Glomerular visceral epithelial cell (primary cell): ENCODE data around the gene PPP2R5A.
A peak's percentile ranks its signal among the peaks of the same experiment; 100 is the strongest.

Experiments
- DNase-seq: peaks from one replicate; pipeline ENCODE4 v3.0.0-alpha.2; 2016; ENCODE audit errors: extremely low spot score

Gene PPP2R5A

DNA sequence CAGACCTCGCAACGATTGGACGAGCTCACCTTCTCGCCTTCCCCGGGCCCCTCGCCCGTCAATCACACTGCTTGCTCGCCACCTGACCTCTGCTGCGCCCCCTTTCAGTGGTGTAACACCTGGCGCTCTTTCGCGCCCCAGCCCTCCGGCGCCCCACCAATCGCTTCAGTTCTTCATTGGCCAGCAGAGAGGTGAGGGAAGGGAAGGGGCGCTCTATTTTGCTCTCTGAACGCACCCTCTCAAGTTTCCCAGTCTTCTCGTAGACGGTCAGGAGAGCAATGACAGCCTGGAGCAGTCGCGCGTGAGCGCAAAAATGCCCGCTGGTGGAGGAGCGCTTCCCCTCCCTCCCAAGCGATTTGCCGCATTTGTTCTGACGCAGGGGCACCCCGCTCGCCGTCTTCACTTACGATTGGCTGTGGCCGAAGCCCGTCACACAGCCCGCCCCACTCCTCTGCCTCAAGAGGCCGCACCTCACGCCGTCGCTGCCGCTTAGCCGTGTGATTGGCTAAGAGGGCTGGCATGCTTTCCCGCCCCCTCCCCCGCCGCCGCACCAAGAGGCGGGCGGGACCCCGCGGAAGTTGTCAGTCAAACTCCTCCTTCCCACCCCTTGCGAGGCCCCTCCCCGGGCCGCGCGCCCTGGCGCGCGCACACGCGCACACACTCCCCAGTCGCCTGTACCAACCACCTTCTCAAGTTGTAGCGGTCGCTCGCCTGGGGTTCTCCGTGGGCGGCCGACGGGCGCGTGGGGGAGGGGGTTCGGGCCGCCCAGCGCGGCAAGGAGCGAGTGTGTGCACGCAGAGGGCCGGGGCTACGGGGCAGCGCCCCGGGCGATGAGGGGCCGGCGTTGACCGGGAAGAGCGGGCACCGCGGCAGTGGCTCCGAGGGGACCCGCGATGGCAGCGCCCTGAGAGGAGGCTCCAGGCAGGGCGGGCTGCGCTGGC lies at the start of gene PPP2R5A:
Gene PPP2R5A (plus strand): TSS at position 667 of the 941 bp plus-strand sequence. CDS start 701 bp downstream, outside the sequence.
- peak; percentile 100 for DNase-seq

- no peak for DNase-seq
These were observed 49.4 kb upstream of the PPP2R5A start for GRCh38 chr1:212235857-212236256.

DNA sequence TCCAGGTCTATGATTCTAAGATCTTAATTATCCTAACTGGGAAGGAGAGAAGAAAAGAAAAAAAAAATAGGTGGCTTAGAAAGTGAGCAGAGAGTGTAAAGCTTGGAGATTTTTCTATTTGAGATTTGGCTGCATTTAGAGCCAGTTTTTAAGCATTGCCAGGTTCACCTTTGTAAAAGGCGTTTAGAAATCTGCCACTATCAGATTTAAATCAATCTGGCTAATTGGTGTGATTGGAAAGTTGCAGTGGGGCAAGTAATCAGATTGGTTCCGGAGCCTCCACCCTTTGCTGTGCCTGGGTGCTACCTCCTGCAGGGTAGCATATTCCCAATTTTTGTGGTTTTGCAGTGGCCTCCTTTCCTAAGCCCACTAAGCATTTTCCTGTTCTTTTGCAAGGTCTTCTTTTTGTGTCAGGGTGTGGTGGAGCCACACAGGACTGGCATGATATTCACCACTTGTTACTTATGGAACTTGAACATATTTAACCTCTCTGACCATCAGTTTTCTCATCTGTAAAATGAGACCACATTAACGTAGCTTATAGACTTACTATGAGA lies 48.5 kb upstream of the PPP2R5A start:
- no peak for DNase-seq

DNA sequence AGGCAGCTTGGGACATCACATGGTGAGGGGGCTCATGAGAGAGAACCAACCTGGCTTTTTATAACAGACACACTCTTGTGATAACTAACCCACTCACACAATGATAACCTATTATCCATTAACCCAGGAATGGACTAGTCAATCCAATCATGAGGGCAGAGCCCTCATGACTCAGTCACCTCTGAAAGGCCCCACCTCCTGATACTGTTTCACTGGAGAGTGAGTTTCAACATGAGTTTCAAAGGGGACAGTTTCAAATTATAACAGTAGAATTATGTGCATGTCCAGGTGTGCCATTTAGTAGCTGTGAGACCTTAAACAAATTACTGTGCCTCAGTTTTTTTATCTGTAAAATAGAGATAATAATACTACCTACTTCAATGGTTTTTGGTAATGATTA lies 47.6 kb upstream of the PPP2R5A start:
- peak; percentile 65 for DNase-seq

GRCh38 chr1:212238552-212238951 lies 46.7 kb upstream of the PPP2R5A start:
- no peak for DNase-seq

GRCh38 chr1:212241501-212241900 lies 43.7 kb upstream of the PPP2R5A start:
- no peak for DNase-seq

- no peak for DNase-seq
These were observed 43.3 kb upstream of the PPP2R5A start for GRCh38 chr1:212241957-212242287.

- DNase-seq = no peak
These were observed 42.8 kb upstream of the PPP2R5A start for GRCh38 chr1:212242288-212242984.

GRCh38 chr1:212242985-212243308 lies 42.3 kb upstream of the PPP2R5A start:
- no peak for DNase-seq

- DNase-seq = no peak
These were observed 40.8 kb upstream of the PPP2R5A start for GRCh38 chr1:212244441-212244840.

GRCh38 chr1:212247179-212247721 lies 38.0 kb upstream of the PPP2R5A start:
- DNase-seq = peak; percentile 36

DNA sequence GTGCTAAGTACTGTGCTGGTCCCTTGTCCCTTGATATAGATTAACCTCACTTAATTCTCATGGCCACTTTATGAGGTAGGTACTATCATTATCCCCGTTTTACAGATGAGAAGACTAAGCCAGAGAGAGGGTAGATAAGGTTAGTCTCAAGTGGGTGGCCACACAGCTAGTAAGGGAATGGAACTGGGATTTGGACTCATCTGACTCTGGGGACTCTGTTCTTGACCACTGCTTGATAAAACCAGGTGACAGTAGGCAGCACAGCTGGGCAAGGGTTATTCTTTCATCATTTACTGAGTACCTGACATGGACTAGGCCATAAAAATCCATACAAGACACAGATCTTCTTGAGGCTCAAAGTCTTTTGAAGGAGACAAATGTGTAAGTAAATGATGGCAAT lies 37.2 kb upstream of the PPP2R5A start:
- DNase-seq = no peak

GRCh38 chr1:212254853-212255363 lies 30.3 kb upstream of the PPP2R5A start:
- DNase-seq = no peak

DNA sequence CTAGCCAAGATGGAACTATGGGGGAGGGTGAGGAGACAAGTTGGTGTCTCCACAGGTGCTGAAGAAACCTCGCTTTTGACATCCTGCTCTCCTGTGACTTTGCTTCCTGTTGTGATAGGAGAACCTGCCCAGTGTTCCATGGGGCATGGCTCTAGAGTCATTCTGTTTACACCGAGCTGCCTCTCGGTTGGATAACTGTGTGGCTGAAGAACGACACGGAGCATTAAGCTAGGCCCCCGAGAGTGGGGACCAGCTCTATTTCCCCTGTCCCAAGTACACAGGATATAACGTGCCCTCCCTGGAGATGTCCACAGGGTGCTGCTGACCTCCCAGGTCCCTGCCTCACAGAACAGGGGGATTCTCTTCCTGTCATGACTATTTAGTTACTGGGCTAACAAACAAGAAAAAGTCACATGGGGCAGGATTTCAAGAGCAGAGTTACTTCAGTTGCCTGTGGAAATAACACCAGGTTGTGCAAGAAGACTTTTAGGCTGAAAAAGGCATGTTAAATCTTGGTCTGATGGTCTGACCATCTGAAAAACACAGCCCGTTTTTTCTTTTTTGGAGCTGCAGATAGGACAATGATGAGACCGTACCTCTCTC lies 29.4 kb upstream of the PPP2R5A start:
- no peak for DNase-seq

- DNase-seq = no peak
These were observed 28.8 kb upstream of the PPP2R5A start for GRCh38 chr1:212256369-212256768.

GRCh38 chr1:212257157-212257556 lies 28.1 kb upstream of the PPP2R5A start:
- no peak for DNase-seq

- DNase-seq = no peak
These were observed 25.3 kb upstream of the PPP2R5A start for GRCh38 chr1:212259693-212260480.

- DNase-seq = peak; percentile 70
These were observed 24.5 kb upstream of the PPP2R5A start for GRCh38 chr1:212260557-212261355.

GRCh38 chr1:212261361-212261929 lies 23.8 kb upstream of the PPP2R5A start:
- DNase-seq = no peak

GRCh38 chr1:212267017-212267416 lies 18.2 kb upstream of the PPP2R5A start:
- DNase-seq = no peak
